Panc1 (cell line): Measurements from ENCODE around the gene MACROH2A1. TPM values are rescaled to one million over a fixed set of nuclear protein-coding genes. Genes with fewer than 3 reads are reported as not detected.

Experiments used
- ATAC-seq: fragments of 200-7000 bp; cut with Tn5 transposase; 2 replicates; pipeline ENCODE4 v1.9.1; 2020; ENCODE audit warnings: mild to moderate bottlenecking, moderate library complexity
- BruUV-seq: library from RNA; stranded (reverse); fragments of 400-500 nt; replicated peaks from 2 replicates; lab custom pipeline; 2021; lab: Mats Ljungman, UMichigan
- CTCF ChIA-PET: fragments of 300-600 bp; sonication (Branson Sonifier 250); formaldehyde crosslinking; loops from one replicate; lab custom pipeline; 2022; ENCODE audit warnings: antibody characterized with exemption; lab: Charles Lee
- POLR2A ChIA-PET: fragments of 300-600 bp; sonication (Branson Sonifier 250); formaldehyde crosslinking; loops from one replicate; lab custom pipeline; 2022; ENCODE audit warnings: antibody characterized with exemption; lab: Charles Lee
- DNase-seq: peaks from one replicate; pipeline ENCODE4 v3.0.0-alpha.2; 2010; ENCODE audit warnings: low read depth, low spot score
- H3K27ac ChIP-seq: 2 replicates; pipeline ENCODE4 v1.5.1; 2011; ENCODE audit warnings: mild to moderate bottlenecking, low read length, inconsistent platforms
- H3K27me3 ChIP-seq: fragments of 200-500 bp; sonication (Bioruptor generic); 2 replicates; pipeline ENCODE4 v1.6.0; 2014; ENCODE audit warnings: low read length, inconsistent platforms; ENCODE audit not compliant: control insufficient read depth, insufficient read depth
- H3K36me3 ChIP-seq: fragments of 200-500 bp; sonication (Bioruptor generic); 2 replicates; pipeline ENCODE4 v1.5.1; 2014; ENCODE audit warnings: inconsistent platforms, mild to moderate bottlenecking, low read length, moderate library complexity; ENCODE audit not compliant: control insufficient read depth, insufficient read depth
- H3K4me1 ChIP-seq: 2 replicates; pipeline ENCODE4 v1.5.1; 2011; ENCODE audit warnings: inconsistent platforms, mild to moderate bottlenecking, low read length, moderate library complexity; ENCODE audit not compliant: control insufficient read depth, insufficient read depth
- H3K4me3 ChIP-seq, 2 experiments: 2 replicates each; pipeline ENCODE4 v1.5.1; 2011 to 2012; ENCODE audit warnings: low read depth in 2 of 2, low read length in 2 of 2, mild to moderate bottlenecking in 2 of 2, inconsistent platforms in 1 of 2, moderate library complexity in 1 of 2
- H3K9me3 ChIP-seq: fragments of 200-500 bp; sonication (Bioruptor generic); 2 replicates; pipeline ENCODE4 v1.5.1; 2014; ENCODE audit warnings: low read depth, mild to moderate bottlenecking, inconsistent platforms, low read length, moderate library complexity; ENCODE audit not compliant: control insufficient read depth, insufficient read depth
- CTCF ChIP-seq: fragments of 450-650 bp; IDR thresholded peaks from 2 replicates; pipeline ENCODE4 v1.5.1; 2017; ENCODE audit warnings: mild to moderate bottlenecking
- POLR2AphosphoS5 ChIP-seq: IDR thresholded peaks from 2 replicates; pipeline ENCODE4 v1.6.1; 2012; ENCODE audit warnings: mild to moderate bottlenecking, low read depth, low read length, moderate library complexity
- SIN3A ChIP-seq: IDR thresholded peaks from 2 replicates; pipeline ENCODE4 v1.6.1; 2012; ENCODE audit warnings: low read depth, mild to moderate bottlenecking, low read length, moderate library complexity, borderline replicate concordance; ENCODE audit not compliant: insufficient read depth
- TCF7L2 ChIP-seq: IDR thresholded peaks from 2 replicates; pipeline ENCODE4 v1.6.1; 2011; ENCODE audit warnings: mild to moderate bottlenecking, low read depth, low read length, inconsistent platforms
- in situ Hi-C: cut with HindIII; loops from 2 replicates; pipeline ENCODE4 v1.10.0; 2016; ENCODE audit warnings: low sequenced_read_pairs, low pct_unique_long_range_greater_than_20kb
- intact Hi-C: fragments of 100-400 bp; cut with micrococcal nuclease; formaldehyde crosslinking; loops from one replicate; pipeline ENCODE4 v1.10.0; 2022; ENCODE audit not compliant: unreplicated experiment
- total RNA-seq: library from RNA; stranded (reverse); gene quantifications from one replicate; pipeline ENCODE4 v1.2.1, GENCODE V29; 2021; ENCODE audit not compliant: unreplicated experiment
- TF ChIP-seq, protein P1 (sequence below), 2 experiments: IDR thresholded peaks; 2 replicates each; pipeline ENCODE4 v1.6.1; 2011 to 2012; ENCODE audit warnings: low read depth in 2 of 2, control low read depth in 1 of 2, low read length in 1 of 2, mild to moderate bottlenecking in 1 of 2, moderate library complexity in 1 of 2; ENCODE audit not compliant: insufficient read depth in 1 of 2

Gene MACROH2A1
- total RNA-seq, 1 experiment from 2014 or later = 162 TPM

DNA sequence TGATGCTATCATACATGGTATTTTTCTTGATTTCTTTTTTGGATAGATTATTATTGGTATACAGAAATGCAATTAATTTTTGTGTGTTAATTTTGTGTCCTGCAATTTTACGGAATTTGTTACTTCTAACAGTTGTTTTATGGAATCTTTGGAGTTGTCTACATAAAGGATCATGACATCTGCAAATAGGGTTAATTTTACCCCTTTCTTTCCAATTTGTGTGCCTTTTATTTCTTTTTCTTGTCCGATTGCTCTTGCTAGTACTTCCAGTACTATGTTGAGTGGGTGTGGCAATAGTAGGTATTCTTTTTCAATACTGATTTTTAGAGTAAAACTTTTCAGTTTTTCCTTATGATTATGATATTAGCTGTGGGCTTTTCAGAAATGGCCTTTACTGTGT, 111.5 kb downstream of the MACROH2A1 start:
- POLR2A ChIA-PET = no interaction called here
- TF ChIP-seq CTCF (no peak), POLR2AphosphoS5 (no peak), SIN3A (no peak), TCF7L2 (no peak)
- TF ChIP-seq, protein P1, sequence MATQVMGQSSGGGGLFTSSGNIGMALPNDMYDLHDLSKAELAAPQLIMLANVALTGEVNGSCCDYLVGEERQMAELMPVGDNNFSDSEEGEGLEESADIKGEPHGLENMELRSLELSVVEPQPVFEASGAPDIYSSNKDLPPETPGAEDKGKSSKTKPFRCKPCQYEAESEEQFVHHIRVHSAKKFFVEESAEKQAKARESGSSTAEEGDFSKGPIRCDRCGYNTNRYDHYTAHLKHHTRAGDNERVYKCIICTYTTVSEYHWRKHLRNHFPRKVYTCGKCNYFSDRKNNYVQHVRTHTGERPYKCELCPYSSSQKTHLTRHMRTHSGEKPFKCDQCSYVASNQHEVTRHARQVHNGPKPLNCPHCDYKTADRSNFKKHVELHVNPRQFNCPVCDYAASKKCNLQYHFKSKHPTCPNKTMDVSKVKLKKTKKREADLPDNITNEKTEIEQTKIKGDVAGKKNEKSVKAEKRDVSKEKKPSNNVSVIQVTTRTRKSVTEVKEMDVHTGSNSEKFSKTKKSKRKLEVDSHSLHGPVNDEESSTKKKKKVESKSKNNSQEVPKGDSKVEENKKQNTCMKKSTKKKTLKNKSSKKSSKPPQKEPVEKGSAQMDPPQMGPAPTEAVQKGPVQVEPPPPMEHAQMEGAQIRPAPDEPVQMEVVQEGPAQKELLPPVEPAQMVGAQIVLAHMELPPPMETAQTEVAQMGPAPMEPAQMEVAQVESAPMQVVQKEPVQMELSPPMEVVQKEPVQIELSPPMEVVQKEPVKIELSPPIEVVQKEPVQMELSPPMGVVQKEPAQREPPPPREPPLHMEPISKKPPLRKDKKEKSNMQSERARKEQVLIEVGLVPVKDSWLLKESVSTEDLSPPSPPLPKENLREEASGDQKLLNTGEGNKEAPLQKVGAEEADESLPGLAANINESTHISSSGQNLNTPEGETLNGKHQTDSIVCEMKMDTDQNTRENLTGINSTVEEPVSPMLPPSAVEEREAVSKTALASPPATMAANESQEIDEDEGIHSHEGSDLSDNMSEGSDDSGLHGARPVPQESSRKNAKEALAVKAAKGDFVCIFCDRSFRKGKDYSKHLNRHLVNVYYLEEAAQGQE (IDR thresholded peaks at IDR 0.05; ENCODE audit: insufficient read depth in 1 of 2, low read depth in 2 of 2, low read length in 1 of 2) = no peak
- BruUV-seq = no TSS peak
- no peaks in the 10 kb centered on the region for H3K36me3 ChIP-seq
- peaks cover 2% of the 10 kb centered on the region; the same call in 1 of the 2 replicates for H3K27me3 ChIP-seq
- peaks cover 6% of the 10 kb centered on the region; the same call in 1 of the 2 replicates for H3K9me3 ChIP-seq
- intact Hi-C loops = no loop called here
- no peak for ATAC-seq
- no peak overlapping the region for H3K4me3 ChIP-seq
- H3K27ac ChIP-seq = no peak overlapping the region
- H3K4me1 ChIP-seq = no peaks in the 10 kb centered on the region
- CTCF ChIA-PET = no interaction called here
- in situ Hi-C loops = no loop called here
- DNase-seq = no peak

Other genes with a start within 250 kb of the MACROH2A1 start
- gene DCANP1, start 48.1 kb upstream of the MACROH2A1 start, total RNA-seq = not detected
- gene TIFAB, start 53.1 kb upstream of the MACROH2A1 start, total RNA-seq = not detected
- gene NEUROG1, start 136.7 kb upstream of the MACROH2A1 start, total RNA-seq = not detected
- not detected for gene CXCL14, start 179.8 kb upstream of the MACROH2A1 start, total RNA-seq